Kasumi-1 (cell line): ENCODE data around the gene APOD.
"Not testable (repeated sequence)": the region's sequence is repeated elsewhere in the genome, so short reads cannot be mapped to it uniquely, and the experiment has no call there.

Experiments
- DNase-seq, 2 experiments: peaks; one replicate each; lab custom pipeline; 2025; lab: John Stamatoyannopoulos, UW

APOD gene

GRCh38 chr3:195617784-195618659 is 34.3 kb upstream of the APOD start:
- DNase-seq = not testable (repeated sequence)

GRCh38 chr3:195617134-195617533 is 33.4 kb upstream of the APOD start:
- not testable (repeated sequence) for DNase-seq

GRCh38 chr3:195616681-195617080 is 32.9 kb upstream of the APOD start:
- no peak for DNase-seq

- DNase-seq = not testable (repeated sequence)
These were observed 32.3 kb upstream of the APOD start for GRCh38 chr3:195615952-195616537.

- DNase-seq = not testable (repeated sequence)
These were observed 31.1 kb upstream of the APOD start for GRCh38 chr3:195614672-195615504.

GRCh38 chr3:195613468-195614069 is 29.8 kb upstream of the APOD start:
- no peak for DNase-seq

- no peak for DNase-seq
These were observed 28.5 kb upstream of the APOD start for GRCh38 chr3:195612075-195612800.

GRCh38 chr3:195609229-195609628 is 25.5 kb upstream of the APOD start:
- DNase-seq = no peak

GRCh38 chr3:195601785-195602184 is 18.0 kb upstream of the APOD start:
- DNase-seq = not testable (repeated sequence)

GRCh38 chr3:195601382-195601781 is 17.6 kb upstream of the APOD start:
- no peak for DNase-seq

- not testable (repeated sequence) for DNase-seq
These were observed 16.2 kb upstream of the APOD start for GRCh38 chr3:195599926-195600325.

GRCh38 chr3:195599516-195599915 is 15.8 kb upstream of the APOD start:
- not testable (repeated sequence) for DNase-seq

GRCh38 chr3:195597848-195598247 is 14.1 kb upstream of the APOD start:
- DNase-seq = no peak

GRCh38 chr3:195597229-195597628 is 13.5 kb upstream of the APOD start:
- DNase-seq = no peak

GRCh38 chr3:195596765-195597171 is 13.0 kb upstream of the APOD start:
- no peak for DNase-seq

GRCh38 chr3:195595785-195596531 is 12.2 kb upstream of the APOD start:
- DNase-seq = no peak

- DNase-seq = no peak
These were observed 8.1 kb upstream of the APOD start for GRCh38 chr3:195591852-195592251.

GRCh38 chr3:195591220-195591619 is 7.5 kb upstream of the APOD start:
- DNase-seq = no peak

- not testable (repeated sequence) for DNase-seq
These were observed 6.6 kb upstream of the APOD start for GRCh38 chr3:195590381-195590780.

- not testable (repeated sequence) for DNase-seq
These were observed 6.1 kb upstream of the APOD start for GRCh38 chr3:195589796-195590195.

- no peak for DNase-seq
These were observed 4.1 kb upstream of the APOD start for GRCh38 chr3:195587824-195588223.
